Stimulated activated CD8-positive, alpha-beta memory T cell treated with anti-CD3 and anti-CD28 coated beads, Interleukin-12 subunit alpha, Interleukin-12 subunit beta, amount 100 ng/mL, for 24 hours (primary cell): Measurements from ENCODE around the gene COX4I2.
"Not testable (repeated sequence)": the region's sequence is repeated elsewhere in the genome, so short reads cannot be mapped to it uniquely, and the experiment has no call there.

Experiments
- DNase-seq: peaks from one replicate; pipeline ENCODE4 v3.0.0-alpha.2; 2020; ENCODE audit errors: extremely low read depth

The COX4I2 gene

DNA sequence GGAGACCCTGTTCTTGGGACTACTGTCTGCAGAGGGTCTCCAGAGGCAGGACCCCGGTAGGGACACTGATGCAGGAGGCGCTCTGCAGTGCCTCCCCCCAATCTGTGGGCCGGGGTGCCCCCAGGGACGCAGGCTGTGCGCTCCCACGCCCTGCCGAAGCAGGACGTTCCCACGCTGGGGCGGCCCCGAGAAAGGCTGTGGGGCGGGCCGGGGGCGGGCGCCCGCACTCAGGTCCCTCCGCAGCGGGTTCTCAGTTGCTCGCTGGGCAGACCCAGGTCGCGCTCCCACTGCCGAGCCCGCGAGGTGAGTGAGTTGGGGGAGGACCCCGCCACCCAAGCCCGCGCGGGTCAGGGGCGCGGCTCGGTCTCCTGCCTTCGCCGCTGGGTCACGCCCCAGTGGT lies at the start of gene COX4I2:
COX4I2 (plus strand) TSS at position 253 of the 400 bp plus-strand sequence. CDS start 1,106 bp downstream, outside the sequence.
- no peak for DNase-seq

DNA sequence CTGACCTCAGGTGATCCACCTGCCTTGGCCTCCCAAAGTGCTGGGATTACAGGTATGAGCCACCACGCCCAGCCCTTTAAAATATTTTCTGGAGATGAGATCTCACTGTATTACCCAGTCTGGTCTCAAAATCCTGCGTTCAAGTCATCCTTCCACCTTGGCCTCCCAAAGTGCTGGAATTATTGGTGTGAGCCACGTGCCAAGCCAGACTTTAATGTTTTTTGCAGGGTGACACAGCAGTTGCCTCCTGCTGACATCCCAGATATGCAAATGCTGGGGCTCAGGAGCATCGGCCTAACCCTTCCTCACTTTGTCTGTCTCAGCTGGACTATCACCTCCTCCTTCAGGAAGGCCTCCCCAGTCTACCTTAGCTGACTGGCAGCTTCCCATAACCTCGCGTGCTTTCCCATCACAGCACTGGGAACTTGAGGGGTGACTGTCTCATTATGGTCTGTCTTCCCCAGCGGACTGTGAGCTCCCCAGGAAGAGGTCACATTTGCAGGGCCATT lies 46.9 kb upstream of the COX4I2 start:
- DNase-seq, result no peak

DNA sequence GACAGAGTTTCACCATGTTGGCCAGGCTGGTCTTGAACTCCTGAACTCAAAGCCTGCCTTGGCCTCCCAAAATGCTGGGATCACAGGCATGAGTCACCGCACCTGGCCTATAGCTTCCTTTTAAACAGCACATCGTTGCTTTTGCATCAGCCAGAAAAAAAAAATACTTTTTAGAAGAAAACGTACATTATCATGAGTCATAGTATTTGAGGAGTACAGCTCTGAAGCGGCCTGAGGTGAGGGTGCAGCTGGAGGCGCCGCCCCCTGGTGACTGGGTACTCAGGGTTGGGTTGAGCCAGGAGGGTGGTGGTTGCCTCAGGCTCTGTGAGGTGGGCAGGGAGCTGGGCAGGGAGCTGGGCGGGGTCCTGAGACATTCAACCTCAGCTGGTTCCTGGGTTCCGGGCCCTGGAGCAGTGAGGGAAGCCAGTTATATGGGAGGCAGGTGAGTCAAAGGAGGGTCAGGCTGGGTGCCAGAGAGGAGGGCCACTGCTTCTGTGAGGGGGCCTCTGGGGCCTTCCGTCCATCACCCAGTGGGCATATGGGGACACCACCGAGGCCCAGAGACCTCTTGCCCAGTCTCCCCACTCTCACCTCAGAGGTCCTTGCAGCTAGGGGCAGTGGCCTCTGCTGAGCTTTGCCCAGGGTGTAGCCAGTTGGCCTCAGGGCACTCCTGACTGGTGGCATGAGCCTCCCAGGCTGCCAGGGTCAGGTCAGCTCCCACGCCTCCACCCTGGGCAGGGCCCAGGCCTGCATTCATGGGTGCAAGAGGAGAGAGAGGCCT lies 44.3 kb upstream of the COX4I2 start:
- no peak for DNase-seq

DNA sequence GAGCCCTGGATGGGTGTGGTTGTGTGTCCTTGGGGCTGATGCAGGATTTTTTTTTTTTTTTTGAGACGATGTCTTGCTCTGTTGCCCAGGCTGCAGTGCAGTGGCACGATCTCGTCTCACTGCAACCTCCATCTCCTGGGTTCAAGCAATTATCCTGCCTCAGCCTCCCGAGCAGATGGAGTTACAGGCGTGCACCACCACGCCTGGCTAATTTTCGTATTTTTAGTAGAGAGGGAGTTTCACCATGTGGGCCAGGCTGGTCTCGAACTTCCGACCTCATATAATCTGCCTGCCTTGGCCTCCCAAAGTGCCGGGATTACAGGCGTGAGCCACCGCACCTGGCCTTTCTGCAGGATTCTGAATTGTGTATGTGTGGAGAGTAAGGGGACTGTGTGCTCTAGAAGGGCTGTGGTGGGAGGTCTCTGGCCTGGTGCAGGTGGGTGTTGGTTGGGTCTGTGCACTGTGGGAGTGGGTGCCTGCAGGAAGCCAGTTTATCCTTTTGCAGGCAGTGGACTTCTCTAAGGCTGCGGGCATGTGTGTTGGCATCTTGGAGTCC lies 43.6 kb upstream of the COX4I2 start:
- no peak for DNase-seq

DNA sequence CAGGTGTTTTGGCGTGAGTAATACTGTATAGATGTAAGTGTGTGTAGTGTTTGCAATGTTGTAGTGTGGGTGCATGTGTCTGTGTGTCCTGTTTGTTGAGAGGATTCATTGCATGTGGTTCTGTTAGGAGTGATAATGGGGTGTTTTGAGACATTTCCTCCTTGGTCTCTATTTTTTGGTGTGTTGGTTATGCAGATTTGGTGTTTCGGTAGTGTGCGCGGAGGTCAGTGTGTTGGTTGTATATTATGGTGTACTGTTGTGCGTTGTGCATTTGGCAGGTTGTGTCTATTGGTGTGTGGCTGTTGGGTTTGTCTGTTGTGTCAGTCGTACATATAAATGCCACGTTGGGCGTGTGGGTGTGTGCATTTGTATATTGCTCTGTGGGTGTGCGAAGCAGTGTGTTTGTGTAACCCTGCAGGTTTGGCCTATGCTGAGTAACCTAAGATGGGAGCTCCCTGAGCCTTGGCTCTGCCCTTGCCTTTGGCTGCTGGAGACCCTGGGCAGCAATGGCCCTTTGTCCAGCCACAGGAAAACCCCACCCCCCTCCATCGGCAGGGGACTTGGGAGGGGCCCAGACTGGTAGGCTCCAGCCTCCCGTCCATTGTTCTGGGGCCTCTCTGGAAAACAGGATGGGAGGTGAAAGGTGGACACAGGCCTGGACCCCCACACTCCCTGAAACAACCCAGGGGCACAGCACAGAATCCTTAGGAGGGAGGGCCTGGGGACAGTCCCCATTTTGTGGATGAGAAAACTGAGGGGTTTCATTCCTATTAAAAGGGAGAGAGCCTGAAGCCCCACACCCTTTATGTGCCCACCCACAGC lies 42.9 kb upstream of the COX4I2 start:
- no peak for DNase-seq

DNA sequence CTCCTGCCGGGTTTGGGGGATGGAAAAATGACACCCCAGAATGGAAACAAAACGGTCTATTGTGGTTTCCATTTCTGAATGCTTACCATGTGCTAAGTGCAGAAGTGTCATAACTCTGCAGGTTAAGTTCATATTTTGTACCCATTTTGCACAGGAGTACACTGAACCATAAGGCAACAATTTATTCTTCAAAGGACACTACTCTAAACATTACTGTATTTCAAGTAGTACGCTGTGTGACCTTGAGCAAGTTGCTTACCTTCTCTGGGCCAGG lies 42.4 kb upstream of the COX4I2 start:
- no peak for DNase-seq

DNA sequence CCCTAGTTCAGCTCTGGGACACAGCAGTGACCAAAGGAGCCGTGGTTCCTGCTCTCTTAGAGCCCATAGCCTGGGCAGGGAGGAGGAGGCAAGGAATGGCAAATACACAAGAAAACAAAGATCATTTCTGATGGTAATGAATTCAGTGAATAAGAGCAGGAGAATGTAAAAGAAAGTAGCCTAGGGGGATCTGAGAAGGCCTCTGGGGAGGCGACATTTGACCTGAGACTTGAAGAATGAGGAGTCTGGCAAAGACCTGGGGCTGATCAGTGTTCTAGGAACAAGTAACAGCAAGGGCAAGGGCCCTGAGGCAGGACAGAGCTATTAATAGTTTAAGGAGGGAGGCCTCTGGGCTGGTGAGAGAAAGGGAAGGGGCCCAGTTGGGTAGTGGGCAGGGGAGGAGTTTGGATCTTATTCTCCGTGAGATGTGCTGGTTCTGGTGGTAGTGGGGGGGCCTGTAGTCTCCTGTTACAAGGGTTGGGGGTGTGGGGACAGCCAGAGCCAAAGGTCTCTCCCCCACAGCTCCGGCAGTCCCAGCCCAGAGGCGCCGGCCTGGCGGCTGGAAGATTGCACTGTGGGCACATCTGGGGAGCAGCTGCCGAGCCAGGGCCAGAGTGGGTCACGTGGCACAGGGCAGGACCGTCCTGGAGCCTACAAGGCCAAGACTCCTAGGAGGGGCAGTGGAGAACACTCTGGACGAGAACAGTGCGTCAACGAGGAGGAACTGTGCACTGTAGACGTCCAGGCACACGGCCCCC lies 41.9 kb upstream of the COX4I2 start:
- no peak for DNase-seq

DNA sequence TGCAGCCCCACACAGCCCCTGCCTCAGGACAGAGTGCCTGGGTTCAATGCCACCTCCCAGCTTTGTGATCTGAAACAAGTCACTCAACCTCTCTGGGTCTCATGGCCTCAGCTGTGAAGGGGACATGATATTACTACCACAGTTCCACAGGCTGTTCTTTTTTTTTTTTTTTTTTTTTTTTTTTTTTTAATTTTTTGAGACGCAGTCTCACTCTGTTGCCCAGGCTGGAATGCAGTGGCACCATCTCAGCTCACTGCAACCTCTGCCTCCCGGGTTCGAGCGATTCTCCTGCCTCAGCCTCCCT lies 41.3 kb upstream of the COX4I2 start:
- DNase-seq, result not testable (repeated sequence)

DNA sequence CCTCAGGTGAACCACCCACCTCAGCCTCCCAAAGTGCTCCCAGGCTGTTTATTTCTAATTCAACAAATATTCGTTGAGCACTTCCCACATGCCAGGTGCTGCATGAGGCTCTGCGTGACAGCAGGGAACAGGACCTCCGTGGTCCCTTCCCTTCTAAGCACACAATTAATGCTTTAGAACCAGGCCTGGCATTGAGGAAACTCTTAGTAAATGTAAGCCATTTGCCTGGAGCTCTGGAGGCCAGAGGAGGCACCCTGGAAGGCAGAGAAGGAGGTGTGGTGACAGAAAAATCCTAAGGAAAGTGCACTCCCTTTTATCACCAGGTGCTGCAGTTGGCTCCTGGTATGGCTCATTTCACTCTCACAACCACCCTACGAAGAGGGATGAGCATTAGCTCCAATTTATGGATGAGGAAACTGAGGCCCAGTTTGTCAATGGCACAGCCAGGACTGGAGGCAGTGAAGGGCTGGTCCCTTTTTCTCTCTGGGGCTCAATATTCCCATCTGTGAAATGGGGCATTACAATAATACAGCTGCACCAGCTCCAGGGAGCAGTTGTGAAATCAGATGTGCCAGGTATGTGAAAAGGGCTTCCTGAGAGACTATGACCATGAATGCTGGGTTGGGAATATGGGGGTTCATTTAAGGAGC lies 40.8 kb upstream of the COX4I2 start:
- DNase-seq, result no peak

DNA sequence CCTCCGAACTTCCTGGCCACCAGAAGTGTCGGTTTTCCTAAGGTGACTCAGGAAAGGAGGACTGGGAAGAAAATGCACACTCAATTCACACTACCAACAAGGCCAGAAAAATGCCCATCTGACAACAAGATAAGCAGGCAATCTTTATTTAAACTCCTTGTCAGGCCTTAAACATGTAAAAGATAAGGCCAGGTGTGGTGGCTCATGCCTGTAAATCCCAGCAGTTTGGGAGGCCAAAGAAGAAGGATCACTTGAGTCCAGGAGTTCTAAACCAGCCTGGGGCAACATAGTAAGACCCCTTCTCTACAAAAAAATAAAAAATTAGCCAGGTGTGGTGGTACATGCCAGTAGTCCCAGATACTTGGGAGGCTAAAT lies 40.2 kb upstream of the COX4I2 start:
- DNase-seq, result no peak

DNA sequence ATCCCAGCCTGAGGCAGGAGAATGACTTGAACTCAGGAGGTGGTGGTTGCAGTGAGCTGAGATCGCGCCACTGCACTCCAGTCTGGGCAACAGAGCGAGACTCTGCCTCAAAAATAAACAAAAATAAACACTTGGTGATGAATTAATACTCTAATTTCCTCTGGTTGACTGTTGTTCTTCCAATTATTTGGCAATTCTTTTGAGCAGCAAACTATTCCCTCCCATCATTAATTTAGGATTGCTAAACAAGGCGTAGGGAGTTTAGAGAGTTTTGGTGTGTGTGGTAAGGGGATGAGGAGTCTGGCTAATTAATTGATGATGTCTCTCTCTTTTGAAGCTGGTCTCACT lies 35.3 kb upstream of the COX4I2 start:
- DNase-seq, result no peak

DNA sequence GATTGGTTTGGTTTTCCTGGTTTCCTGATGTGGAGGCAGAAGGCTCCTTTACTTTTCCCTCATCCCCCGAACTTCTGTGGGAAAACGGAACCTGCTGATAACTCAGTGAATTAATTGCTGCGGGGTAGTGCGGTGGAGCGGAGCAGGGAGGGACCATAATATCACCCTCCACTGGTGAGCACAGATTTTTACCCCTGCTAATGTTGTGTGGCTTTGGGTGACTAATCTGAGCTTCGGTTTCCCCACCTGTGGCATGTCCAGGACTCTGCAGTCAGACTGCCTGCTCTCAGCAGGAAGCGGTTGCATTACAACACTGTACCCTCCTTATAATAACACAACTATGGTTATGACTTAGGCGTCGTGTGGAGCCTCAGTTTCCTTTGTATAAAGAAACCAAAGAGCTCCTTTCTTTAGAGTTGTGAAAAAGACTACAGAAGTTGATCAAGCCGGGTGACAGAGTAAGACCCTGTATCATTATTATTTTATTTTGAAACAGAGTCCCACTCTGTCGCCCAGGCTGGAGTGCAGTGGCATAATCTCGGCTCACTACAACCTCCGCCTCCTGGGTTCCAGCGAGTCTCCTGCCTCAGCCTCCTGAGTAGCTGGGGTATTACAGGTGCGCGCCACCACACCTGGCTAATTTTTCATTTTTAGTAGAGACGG lies 34.8 kb upstream of the COX4I2 start:
- DNase-seq, result no peak

DNA sequence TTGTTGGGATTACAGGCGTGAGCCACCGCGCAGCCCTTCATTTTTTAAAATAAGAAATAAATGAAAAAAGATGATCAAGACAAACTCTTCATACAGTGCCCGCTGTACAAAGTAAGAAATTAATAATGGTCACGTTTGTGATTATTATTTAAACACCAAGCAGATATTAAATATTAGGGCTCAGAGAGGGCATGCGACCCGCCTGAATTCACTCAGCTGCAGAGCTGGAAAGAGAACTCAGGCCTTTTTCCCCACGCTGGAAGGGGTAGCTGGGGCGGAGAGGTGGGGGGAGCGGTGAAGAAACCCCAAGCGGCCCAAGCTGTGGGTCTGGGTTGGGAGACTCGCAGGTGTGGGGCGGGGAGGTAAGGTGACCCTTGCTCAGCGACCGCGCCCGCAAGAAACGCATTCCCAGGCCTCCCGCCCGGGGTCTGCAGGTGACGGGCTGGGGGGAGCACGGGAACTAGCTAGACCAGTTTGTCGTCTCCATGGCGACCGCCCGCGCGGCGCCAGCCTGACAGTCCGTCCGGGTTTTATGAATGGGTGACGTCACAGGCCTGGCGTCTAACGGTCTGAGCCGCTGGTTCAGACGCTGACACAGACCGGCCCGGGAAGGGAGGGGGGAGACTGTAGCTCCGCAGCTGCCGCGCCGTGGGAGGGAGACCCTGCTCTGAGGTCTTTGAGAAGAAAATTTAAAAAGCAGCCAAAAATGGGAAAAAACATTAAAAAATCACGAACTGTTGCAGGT lies 33.7 kb upstream of the COX4I2 start:
- peak; percentile 33 for DNase-seq

DNA sequence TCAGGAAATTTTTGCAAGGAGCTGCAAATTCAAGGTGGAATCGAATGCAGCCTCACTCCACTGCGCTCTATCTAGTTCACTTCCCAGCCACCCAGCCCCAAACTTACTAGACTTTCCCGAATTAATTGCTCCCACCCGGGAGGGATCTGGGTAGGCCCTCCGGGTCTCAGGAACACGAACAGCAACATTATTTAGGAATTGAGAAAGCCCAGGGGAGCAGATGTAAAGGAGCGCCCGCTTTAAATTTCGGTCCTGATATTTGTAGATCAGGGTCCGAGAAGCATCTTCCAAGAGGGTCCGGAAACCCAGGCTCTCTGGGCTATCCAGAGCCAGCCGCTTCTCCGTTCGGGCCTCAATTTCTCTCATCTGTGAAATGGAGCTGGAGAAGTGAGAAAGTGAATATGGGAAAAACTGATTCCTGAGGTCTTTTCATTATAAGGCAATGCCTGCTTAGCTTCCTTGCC lies 33.1 kb upstream of the COX4I2 start:
- no peak for DNase-seq

DNA sequence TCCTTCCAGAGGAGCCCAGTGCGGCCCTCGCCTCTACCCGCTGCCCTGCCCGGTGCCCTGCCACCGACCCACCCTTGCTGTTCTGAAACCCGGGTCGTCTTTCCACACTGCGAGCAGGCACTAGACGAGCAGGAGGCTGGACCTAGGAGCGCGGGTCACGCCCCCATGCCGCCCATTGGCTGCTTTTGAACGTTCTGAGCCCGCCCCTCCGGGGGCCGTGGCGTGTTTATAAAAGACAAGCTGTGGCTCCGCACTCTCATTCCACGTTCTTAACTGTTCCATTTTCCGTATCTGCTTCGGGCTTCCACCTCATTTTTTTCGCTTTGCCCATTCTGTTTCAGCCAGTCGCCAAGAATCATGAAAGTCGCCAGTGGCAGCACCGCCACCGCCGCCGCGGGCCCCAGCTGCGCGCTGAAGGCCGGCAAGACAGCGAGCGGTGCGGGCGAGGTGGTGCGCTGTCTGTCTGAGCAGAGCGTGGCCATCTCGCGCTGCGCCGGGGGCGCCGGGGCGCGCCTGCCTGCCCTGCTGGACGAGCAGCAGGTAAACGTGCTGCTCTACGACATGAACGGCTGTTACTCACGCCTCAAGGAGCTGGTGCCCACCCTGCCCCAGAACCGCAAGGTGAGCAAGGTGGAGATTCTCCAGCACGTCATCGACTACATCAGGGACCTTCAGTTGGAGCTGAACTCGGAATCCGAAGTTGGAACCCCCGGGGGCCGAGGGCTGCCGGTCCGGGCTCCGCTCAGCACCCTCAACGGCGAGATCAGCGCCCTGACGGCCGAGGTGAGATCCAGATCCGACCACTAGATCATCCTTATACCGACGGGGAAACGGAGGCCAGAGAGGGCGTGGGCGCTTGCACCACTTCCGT lies 32.4 kb upstream of the COX4I2 start, which contains the start of gene ID1:
ID1 (plus strand) TSS at position 259 of the 871 bp plus-strand sequence; CDS start at position 358, 99 bp downstream.
- peak; percentile 68 for DNase-seq

DNA sequence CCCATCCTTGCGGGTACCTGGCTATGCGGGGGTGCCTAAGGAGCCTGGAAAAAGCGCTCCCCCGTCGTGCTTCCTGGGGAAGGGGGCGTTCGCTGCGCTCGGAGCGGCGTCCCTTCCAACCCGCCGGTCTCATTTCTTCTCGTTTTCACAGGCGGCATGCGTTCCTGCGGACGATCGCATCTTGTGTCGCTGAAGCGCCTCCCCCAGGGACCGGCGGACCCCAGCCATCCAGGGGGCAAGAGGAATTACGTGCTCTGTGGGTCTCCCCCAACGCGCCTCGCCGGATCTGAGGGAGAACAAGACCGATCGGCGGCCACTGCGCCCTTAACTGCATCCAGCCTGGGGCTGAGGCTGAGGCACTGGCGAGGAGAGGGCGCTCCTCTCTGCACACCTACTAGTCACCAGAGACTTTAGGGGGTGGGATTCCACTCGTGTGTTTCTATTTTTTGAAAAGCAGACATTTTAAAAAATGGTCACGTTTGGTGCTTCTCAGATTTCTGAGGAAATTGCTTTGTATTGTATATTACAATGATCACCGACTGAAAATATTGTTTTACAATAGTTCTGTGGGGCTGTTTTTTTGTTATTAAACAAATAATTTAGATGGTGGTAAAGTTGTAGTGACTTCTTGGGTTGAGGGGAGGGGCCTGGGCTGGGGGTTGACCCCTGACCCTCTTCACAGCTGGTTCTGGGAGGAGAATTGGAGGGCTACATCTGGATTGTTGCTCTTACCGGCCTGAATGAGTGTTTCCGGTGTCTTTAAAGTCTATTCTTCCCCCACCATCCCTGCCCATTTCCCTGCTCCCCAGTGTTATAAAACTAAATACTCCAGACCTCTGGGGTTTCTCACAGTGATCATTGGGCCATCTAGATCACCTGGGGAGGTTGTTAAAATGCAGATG lies 31.6 kb upstream of the COX4I2 start:
- no peak for DNase-seq

DNA sequence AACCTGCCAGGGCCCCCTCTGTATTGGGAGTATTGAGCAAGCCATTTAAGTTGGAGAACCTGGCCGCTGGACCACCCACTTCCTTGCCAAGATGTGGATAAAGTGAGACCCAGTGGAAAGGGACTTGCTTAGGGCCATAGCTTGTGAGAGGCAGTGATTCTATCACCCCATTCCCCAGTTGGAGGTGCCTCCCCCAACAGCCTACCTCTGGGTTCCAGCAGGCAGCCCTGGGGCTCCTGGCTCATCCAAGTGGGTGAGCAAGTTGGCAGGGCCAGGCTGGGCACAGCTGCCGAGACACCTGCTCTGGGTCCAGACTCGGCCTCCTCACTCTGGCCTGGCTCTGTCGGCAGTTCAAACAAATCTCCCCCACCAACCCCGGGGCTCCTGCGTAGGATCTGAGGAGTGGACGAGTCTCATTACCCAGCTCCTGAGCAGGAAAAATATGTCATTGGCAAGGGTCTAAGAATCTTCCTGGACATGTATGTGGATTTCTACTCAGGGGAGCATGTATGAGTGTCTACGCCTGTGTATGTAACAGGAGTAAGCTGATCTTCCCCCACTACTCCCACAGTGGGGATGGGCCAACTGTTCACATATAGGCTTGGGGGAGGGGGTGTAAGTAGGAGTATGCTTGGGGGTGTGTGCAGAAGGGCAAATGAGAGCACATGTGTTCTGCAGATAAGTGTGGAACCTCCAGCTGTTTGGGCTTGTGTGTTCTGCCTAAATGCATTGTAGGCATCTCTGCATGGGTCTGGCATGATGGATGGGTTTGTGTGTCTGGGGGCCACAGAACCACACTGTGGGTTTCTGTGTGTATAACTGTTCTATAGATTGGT lies 30.7 kb upstream of the COX4I2 start:
- DNase-seq, result no peak
